DOHH2 (cell line): ENCODE data around the gene AGRN.

Experiments used
- EZH2phosphoT487 ChIP-seq: fragments of 200-600 bp; sonication (generic); IDR thresholded peaks from 2 replicates; pipeline ENCODE4 v1.6.1; 2017; ENCODE audit warnings: borderline replicate concordance, mild to moderate bottlenecking, antibody characterized with exemption, low read length, moderate library complexity, mixed read lengths
- TF ChIP-seq, protein P1 (sequence below): fragments of 200-600 bp; sonication (generic); IDR thresholded peaks from one replicate; pipeline ENCODE4 v1.5.1; 2014; ENCODE audit warnings: antibody characterized with exemption, mild to moderate bottlenecking, low read depth, low read length; ENCODE audit not compliant: poor library complexity, severe bottlenecking

DNA sequence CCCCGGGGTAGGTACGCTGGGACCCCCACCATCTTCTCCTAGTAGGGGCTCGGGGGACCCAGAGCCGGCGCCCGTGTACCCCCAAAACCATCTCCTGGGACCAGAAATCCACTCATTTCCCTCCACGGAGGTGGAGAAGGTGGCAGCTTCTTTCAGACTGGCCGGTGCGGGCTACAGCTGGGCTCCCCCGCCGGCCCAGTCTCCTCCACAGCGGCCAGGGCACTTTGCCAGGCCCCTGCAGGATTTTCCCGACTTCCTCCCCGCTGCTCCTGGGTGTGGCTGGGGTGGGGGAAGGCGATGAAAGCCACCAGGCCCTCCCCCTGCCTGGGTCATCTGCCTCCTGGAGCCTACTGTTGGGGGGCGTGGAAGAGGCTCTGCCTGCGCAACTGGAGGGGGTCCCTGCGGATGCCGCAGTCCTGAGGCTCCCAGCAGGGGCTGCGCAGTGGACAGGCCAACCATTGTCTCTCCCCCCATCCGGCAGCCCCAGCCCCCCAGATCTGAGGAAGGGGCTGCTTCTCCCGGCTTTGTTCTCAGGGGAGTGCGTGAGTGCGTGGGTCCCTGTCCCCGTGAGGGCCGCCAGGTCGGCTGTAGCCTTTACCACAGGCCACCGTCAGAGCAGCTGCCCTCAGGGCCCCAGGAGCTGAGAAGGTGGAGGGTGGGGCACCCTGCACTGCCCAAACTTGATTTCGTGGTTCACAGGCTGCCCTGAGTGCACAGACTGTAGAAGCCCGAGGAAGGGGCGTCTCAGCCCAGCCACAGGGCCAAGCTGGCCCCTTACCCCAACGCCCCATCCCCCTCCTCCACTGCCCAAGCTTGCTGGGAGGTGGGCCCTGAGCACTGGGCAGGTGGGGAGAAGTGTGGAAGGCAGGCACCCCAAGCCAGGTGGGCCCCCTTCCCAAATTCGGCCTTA, 1.3 kb downstream of the AGRN start:
- TF ChIP-seq, protein P1, sequence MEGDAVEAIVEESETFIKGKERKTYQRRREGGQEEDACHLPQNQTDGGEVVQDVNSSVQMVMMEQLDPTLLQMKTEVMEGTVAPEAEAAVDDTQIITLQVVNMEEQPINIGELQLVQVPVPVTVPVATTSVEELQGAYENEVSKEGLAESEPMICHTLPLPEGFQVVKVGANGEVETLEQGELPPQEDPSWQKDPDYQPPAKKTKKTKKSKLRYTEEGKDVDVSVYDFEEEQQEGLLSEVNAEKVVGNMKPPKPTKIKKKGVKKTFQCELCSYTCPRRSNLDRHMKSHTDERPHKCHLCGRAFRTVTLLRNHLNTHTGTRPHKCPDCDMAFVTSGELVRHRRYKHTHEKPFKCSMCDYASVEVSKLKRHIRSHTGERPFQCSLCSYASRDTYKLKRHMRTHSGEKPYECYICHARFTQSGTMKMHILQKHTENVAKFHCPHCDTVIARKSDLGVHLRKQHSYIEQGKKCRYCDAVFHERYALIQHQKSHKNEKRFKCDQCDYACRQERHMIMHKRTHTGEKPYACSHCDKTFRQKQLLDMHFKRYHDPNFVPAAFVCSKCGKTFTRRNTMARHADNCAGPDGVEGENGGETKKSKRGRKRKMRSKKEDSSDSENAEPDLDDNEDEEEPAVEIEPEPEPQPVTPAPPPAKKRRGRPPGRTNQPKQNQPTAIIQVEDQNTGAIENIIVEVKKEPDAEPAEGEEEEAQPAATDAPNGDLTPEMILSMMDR, result no peak
- TF ChIP-seq EZH2phosphoT487, result no peak; the same call in 1 of the 2 replicates
